ENCODE results near the gene NUDT16L1.

NUDT16L1 gene

GRCh38 chr16:4683255-4684057 lies 9.9 kb upstream of the NUDT16L1 start:
- DNase-seq = no peak

- DNase-seq = no peak
Observed at GRCh38 chr16:4684058-4684715, 9.2 kb upstream of the NUDT16L1 start.

- no peak for DNase-seq
Observed at GRCh38 chr16:4684763-4685162, 8.6 kb upstream of the NUDT16L1 start.

GRCh38 chr16:4685292-4685691 lies 8.1 kb upstream of the NUDT16L1 start:
- DNase-seq = no peak

- DNase-seq = no peak
Observed at GRCh38 chr16:4685776-4686496, 7.4 kb upstream of the NUDT16L1 start.

GRCh38 chr16:4686497-4687210 lies 6.7 kb upstream of the NUDT16L1 start:
- DNase-seq = no peak

GRCh38 chr16:4687416-4687815 lies 5.9 kb upstream of the NUDT16L1 start:
- no peak for DNase-seq

GRCh38 chr16:4687946-4688673 lies 5.3 kb upstream of the NUDT16L1 start:
- no peak for DNase-seq

- no peak for DNase-seq
Observed at GRCh38 chr16:4688674-4689045, 4.7 kb upstream of the NUDT16L1 start.

GRCh38 chr16:4689091-4689671 lies 4.2 kb upstream of the NUDT16L1 start:
- DNase-seq = no peak

- no peak for DNase-seq
Observed at GRCh38 chr16:4689864-4690704, 3.3 kb upstream of the NUDT16L1 start.

- no peak for DNase-seq
Observed at GRCh38 chr16:4690946-4691665, 2.3 kb upstream of the NUDT16L1 start.

GRCh38 chr16:4691666-4692412 lies 1.5 kb upstream of the NUDT16L1 start:
- DNase-seq = no peak

GRCh38 chr16:4692460-4693295 lies 684 bp upstream of the NUDT16L1 start:
- DNase-seq = peak; percentile 30

- no peak for DNase-seq
Observed at GRCh38 chr16:4693956-4694641, 737 bp downstream of the NUDT16L1 start.

- DNase-seq = no peak
Observed at GRCh38 chr16:4694642-4695451, 1.5 kb downstream of the NUDT16L1 start.

All from inflammatory macrophage treated with lipopolysaccharide for 4 hours (primary cell).